ENCODE results near the gene CD180.

DNA sequence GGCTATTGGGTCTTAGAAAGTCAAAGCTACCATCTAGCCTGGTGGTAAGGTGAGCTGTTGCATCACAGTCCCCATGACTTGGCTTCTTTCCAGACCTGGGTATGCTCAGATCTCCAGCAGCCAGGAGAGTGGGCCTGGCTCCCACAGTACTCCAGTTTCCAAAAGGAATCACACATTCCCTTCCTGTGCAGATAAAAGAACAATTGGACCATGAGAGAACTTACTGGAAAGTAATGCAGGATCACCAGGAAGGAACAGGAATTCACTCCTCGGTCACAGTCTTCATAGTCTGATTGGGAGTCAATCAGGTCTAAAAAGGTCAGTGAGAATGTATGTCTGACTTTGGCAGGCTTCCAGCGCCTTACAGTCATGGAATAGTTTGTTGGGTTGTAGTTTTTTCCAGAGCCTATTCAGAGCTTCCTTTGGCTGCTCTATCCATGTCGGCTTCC lies 47.8 kb upstream of the CD180 start:
- TF ChIP-seq, protein P1, sequence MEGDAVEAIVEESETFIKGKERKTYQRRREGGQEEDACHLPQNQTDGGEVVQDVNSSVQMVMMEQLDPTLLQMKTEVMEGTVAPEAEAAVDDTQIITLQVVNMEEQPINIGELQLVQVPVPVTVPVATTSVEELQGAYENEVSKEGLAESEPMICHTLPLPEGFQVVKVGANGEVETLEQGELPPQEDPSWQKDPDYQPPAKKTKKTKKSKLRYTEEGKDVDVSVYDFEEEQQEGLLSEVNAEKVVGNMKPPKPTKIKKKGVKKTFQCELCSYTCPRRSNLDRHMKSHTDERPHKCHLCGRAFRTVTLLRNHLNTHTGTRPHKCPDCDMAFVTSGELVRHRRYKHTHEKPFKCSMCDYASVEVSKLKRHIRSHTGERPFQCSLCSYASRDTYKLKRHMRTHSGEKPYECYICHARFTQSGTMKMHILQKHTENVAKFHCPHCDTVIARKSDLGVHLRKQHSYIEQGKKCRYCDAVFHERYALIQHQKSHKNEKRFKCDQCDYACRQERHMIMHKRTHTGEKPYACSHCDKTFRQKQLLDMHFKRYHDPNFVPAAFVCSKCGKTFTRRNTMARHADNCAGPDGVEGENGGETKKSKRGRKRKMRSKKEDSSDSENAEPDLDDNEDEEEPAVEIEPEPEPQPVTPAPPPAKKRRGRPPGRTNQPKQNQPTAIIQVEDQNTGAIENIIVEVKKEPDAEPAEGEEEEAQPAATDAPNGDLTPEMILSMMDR (IDR thresholded peaks at IDR 0.05): no peak
- TF ChIP-seq POLR2A (IDR thresholded peaks at IDR 0.05): no peak
- no peak for TF ChIP-seq POLR2AphosphoS5 (IDR thresholded peaks at IDR 0.05)
- TF ChIP-seq EP300 (IDR thresholded peaks at IDR 0.05): no peak

All from stomach (tissue), 4 donors.